ENCODE data around the gene CGB2. TPM values are rescaled to one million over a fixed set of nuclear protein-coding genes. Genes with fewer than 3 reads are reported as not detected.

Gene CGB2
- total RNA-seq, 2 donors from 2014 or later: 0.57 TPM; not detected in 1

GRCh38 chr19:49011194-49011593 lies 20.5 kb upstream of the CGB2 start:
- no peaks in the 10 kb centered on the region for H3K4me1 ChIP-seq (ENCODE audit: control insufficient read depth, insufficient read depth, low read length)
- Mint-ChIP-seq H3K4me3 (no peak overlapping the region), H3K36me3 (ENCODE audit: low read depth) (peaks cover 45% of the 10 kb centered on the region), H3K9me3 (no peaks in the 10 kb centered on the region), H3K27ac (no peak overlapping the region), H3K27me3 (ENCODE audit: insufficient read depth) (no peaks in the 10 kb centered on the region), H3K4me1 (no peaks in the 10 kb centered on the region)
- H3K9ac ChIP-seq (ENCODE audit: extremely low read depth, low read length, poor library complexity, severe bottlenecking): no peak overlapping the region
- 89 to 92% methylated on average over 8 to 17 of the region's 17 CpGs for WGBS, 2 experiments (ENCODE audit: insufficient coverage in 1 of 2, insufficient read length in 1 of 2)
- H3K4me3 ChIP-seq (ENCODE audit: low read length): no peak overlapping the region
- no peaks in the 10 kb centered on the region for H3K9me3 ChIP-seq (ENCODE audit: control insufficient read depth, low read length)
- H3K27me3 ChIP-seq (ENCODE audit: control insufficient read depth, insufficient read depth, low read length, poor library complexity, severe bottlenecking): no peaks in the 10 kb centered on the region
- no peak for DNase-seq
- H3K27ac ChIP-seq (ENCODE audit: low read depth, low read length): no peak overlapping the region
- peaks cover 22% of the 10 kb centered on the region for H3K36me3 ChIP-seq (ENCODE audit: control insufficient read depth, insufficient read depth, low read length)
- TF ChIP-seq, protein P1, sequence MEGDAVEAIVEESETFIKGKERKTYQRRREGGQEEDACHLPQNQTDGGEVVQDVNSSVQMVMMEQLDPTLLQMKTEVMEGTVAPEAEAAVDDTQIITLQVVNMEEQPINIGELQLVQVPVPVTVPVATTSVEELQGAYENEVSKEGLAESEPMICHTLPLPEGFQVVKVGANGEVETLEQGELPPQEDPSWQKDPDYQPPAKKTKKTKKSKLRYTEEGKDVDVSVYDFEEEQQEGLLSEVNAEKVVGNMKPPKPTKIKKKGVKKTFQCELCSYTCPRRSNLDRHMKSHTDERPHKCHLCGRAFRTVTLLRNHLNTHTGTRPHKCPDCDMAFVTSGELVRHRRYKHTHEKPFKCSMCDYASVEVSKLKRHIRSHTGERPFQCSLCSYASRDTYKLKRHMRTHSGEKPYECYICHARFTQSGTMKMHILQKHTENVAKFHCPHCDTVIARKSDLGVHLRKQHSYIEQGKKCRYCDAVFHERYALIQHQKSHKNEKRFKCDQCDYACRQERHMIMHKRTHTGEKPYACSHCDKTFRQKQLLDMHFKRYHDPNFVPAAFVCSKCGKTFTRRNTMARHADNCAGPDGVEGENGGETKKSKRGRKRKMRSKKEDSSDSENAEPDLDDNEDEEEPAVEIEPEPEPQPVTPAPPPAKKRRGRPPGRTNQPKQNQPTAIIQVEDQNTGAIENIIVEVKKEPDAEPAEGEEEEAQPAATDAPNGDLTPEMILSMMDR (conservative IDR thresholded peaks at IDR 0.05): no peak

DNA sequence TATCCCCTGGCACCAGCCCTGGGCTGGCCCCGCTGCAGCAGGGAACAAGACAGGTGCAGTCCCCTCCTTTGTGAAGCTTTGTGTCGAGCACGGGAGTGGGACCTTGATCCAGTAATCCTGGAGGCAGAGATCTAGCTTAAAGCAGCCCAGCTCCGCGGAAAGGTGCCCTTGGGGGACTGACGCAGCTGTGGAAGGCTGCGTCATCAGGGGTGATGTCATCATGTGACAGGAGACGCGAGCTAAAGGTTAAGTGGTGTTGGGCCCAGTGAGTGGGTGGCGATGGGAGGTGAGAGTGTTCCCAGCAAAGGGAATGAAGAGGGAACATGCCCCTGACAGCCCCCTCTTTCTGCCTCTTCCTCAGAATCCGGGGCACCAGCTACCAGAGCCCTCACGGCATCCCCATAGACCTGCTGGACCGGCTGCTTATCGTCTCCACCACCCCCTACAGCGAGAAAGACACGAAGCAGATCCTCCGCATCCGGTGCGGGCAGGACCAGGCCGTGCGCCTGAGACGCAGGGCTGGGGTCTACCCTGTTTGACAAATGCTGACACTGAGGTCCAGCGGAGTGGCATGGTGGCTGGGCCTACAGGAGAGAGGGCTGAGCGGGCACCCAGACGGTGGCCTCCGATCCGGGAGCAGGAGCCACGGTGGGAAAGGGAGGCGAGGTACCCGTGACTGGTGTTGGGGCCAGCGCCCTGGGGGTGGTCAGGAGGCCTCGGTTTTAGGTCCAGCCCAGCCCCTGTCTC lies 17.4 kb upstream of the CGB2 start:
- peaks cover 4% of the 10 kb centered on the region for H3K4me1 Mint-ChIP-seq
- H3K9me3 ChIP-seq (ENCODE audit: control insufficient read depth, low read length): no peaks in the 10 kb centered on the region
- 94 to 95% methylated on average over 20 to 32 of the region's 32 CpGs for WGBS, 2 experiments (ENCODE audit: insufficient coverage in 1 of 2, insufficient read length in 1 of 2)
- no peak overlapping the region for H3K27ac Mint-ChIP-seq
- H3K4me3 Mint-ChIP-seq: no peak overlapping the region
- TF ChIP-seq, protein P1 (conservative IDR thresholded peaks at IDR 0.05): no peak
- DNase-seq: no peak
- no peak overlapping the region for H3K4me3 ChIP-seq (ENCODE audit: low read length)
- H3K9me3 Mint-ChIP-seq: no peaks in the 10 kb centered on the region
- no peak overlapping the region for H3K27ac ChIP-seq (ENCODE audit: low read depth, low read length)
- peaks cover 12% of the 10 kb centered on the region for H3K27me3 ChIP-seq (ENCODE audit: control insufficient read depth, insufficient read depth, low read length, poor library complexity, severe bottlenecking)
- no peak overlapping the region for H3K9ac ChIP-seq (ENCODE audit: extremely low read depth, low read length, poor library complexity, severe bottlenecking)
- H3K4me1 ChIP-seq (ENCODE audit: control insufficient read depth, insufficient read depth, low read length): no peaks in the 10 kb centered on the region
- H3K36me3 ChIP-seq (ENCODE audit: control insufficient read depth, insufficient read depth, low read length): peaks cover 12% of the 10 kb centered on the region
- H3K36me3 Mint-ChIP-seq (ENCODE audit: low read depth): peaks cover 36% of the 10 kb centered on the region
- peaks cover 14% of the 10 kb centered on the region for H3K27me3 Mint-ChIP-seq (ENCODE audit: insufficient read depth)

DNA sequence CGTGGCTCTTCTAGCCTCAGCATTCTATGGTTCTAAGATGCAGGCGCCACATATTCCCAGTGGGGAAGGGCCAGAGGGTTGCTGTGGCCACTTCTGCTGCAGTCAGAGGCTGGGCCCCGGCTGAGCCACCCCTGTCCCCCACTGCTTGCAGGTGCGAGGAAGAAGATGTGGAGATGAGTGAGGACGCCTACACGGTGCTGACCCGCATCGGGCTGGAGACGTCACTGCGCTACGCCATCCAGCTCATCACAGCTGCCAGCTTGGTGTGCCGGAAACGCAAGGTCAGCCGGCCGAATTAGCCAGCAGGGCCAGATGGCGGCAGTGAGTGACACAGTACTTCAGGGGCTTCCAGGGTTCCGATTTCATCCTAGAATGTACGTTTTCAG lies 16.8 kb upstream of the CGB2 start:
- WGBS, 2 experiments (ENCODE audit: insufficient coverage in 1 of 2, insufficient read length in 1 of 2): 89 to 94% methylated on average over 12 to 18 of the region's 18 CpGs
- peaks cover 36% of the 10 kb centered on the region for H3K36me3 Mint-ChIP-seq (ENCODE audit: low read depth)
- Histone ChIP-seq H3K9me3 (ENCODE audit: control insufficient read depth, low read length) (no peaks in the 10 kb centered on the region), H3K27me3 (ENCODE audit: control insufficient read depth, insufficient read depth, low read length, poor library complexity, severe bottlenecking) (peaks cover 12% of the 10 kb centered on the region), H3K9ac (ENCODE audit: extremely low read depth, low read length, poor library complexity, severe bottlenecking) (no peak overlapping the region), H3K4me1 (ENCODE audit: control insufficient read depth, insufficient read depth, low read length) (no peaks in the 10 kb centered on the region), H3K4me3 (ENCODE audit: low read length) (no peak overlapping the region), H3K27ac (ENCODE audit: low read depth, low read length) (no peak overlapping the region), H3K36me3 (ENCODE audit: control insufficient read depth, insufficient read depth, low read length) (peaks cover 12% of the 10 kb centered on the region)
- peaks cover 19% of the 10 kb centered on the region for H3K27me3 Mint-ChIP-seq (ENCODE audit: insufficient read depth)
- no peak for DNase-seq
- H3K4me3 Mint-ChIP-seq: no peak overlapping the region
- no peak overlapping the region for H3K27ac Mint-ChIP-seq
- TF ChIP-seq, protein P1 (conservative IDR thresholded peaks at IDR 0.05): no peak
- peaks cover 4% of the 10 kb centered on the region for H3K4me1 Mint-ChIP-seq
- H3K9me3 Mint-ChIP-seq: no peaks in the 10 kb centered on the region
